ENCODE results near the gene TRAPPC2L. TPM values are rescaled to one million over a fixed set of nuclear protein-coding genes. Genes with fewer than 3 reads are reported as not detected.
A peak's percentile ranks its signal among the peaks of the same experiment; 100 is the strongest.

Gene TRAPPC2L
- total and polyA plus RNA-seq, 2 of the 13 experiments (the other 11 are each of a cell fraction or from before 2014, with no cell fraction given), result 96.3 to 107 TPM

GRCh38 chr16:88856828-88857727 lies at the start of gene TRAPPC2L, which contains the start of gene GALNS (continued):
- TF ChIP-seq GLI4 (CRISPR knock-in tag; IDR thresholded peaks at IDR 0.05; ENCODE audit: borderline replicate concordance) (no peak; the same call in 1 of the 2 replicates), ZNF20 (CRISPR knock-in tag; IDR thresholded peaks at IDR 0.05) (no peak), ZNF776 (CRISPR knock-in tag; IDR thresholded peaks at IDR 0.05) (peak; percentile 64), CBX5 (CRISPR knock-in tag; IDR thresholded peaks at IDR 0.05; ENCODE audit: borderline replicate concordance) (no peak), DPF2 (CRISPR knock-in tag; IDR thresholded peaks at IDR 0.05; ENCODE audit: borderline replicate concordance, low read depth) (no peak), MAFF (IDR thresholded peaks at IDR 0.05; ENCODE audit: low read depth, low read length) (no peak), ZNF367 (CRISPR knock-in tag; IDR thresholded peaks at IDR 0.05; ENCODE audit: borderline replicate concordance) (no peak), ELF4 (CRISPR knock-in tag; IDR thresholded peaks at IDR 0.05; ENCODE audit: borderline replicate concordance) (no peak), GPBP1L1 (CRISPR knock-in tag; IDR thresholded peaks at IDR 0.05) (no peak), RBM39 (IDR thresholded peaks at IDR 0.05; ENCODE audit: low read depth, low read length, poor library complexity, severe bottlenecking) (no peak), STAT6 (CRISPR knock-in tag; IDR thresholded peaks at IDR 0.05; ENCODE audit: borderline replicate concordance) (no peak), ZZZ3 (CRISPR knock-in tag; IDR thresholded peaks at IDR 0.05; ENCODE audit: borderline replicate concordance) (peak; percentile 16; the same call in 1 of the 2 replicates), ZC3H13 (CRISPR knock-in tag; IDR thresholded peaks at IDR 0.05) (peak; percentile 85), SPEN (CRISPR knock-in tag; IDR thresholded peaks at IDR 0.05; ENCODE audit: low read depth) (peak; percentile 93), REL (CRISPR knock-in tag; conservative IDR thresholded peaks at IDR 0.05) (peak; percentile 68), ZXDC (CRISPR knock-in tag; IDR thresholded peaks at IDR 0.05) (peak; percentile 55; the same call in 1 of the 2 replicates), RXRB (CRISPR knock-in tag; IDR thresholded peaks at IDR 0.05; ENCODE audit: borderline replicate concordance) (peak; percentile 44; the same call in 1 of the 2 replicates), TEAD3 (CRISPR knock-in tag; optimal IDR thresholded peaks at IDR 0.05; ENCODE audit: borderline replicate concordance) (no peak), RBM22 (optimal IDR thresholded peaks at IDR 0.05; ENCODE audit: low read length) (peak; percentile 99), AGO2 (optimal IDR thresholded peaks at IDR 0.05; ENCODE audit: low read depth, low read length) (peak; percentile 58), MIER2 (CRISPR knock-in tag; IDR thresholded peaks at IDR 0.05) (no peak), GATA4 (IDR thresholded peaks at IDR 0.05; ENCODE audit: borderline replicate concordance, low read depth) (peak; percentile 65; the same call in 1 of the 2 replicates)

All from HepG2 (cell line).